Mesendoderm (in vitro differentiated cells): Measurements from ENCODE around the gene THG1L.
"Not testable (repeated sequence)": the region's sequence is repeated elsewhere in the genome, so short reads cannot be mapped to it uniquely, and the experiment has no call there.

Experiments used
- DNase-seq: peaks from one replicate; pipeline ENCODE4 v3.0.0; 2013
- H2AK5ac ChIP-seq: 2 replicates; pipeline ENCODE4 v1.6.1; 2013; ENCODE audit warnings: low read length, inconsistent platforms
- H2BK120ac ChIP-seq: 2 replicates; pipeline ENCODE4 v1.6.1; 2013; ENCODE audit warnings: low read depth, mild to moderate bottlenecking, low read length, moderate library complexity, mixed read lengths
- H2BK15ac ChIP-seq: replicated peaks from 2 replicates; pipeline ENCODE4 v1.6.1; 2013; ENCODE audit warnings: low read depth, mild to moderate bottlenecking, moderate library complexity
- H2BK5ac ChIP-seq: 2 replicates; pipeline ENCODE4 v1.6.1; 2013; ENCODE audit warnings: low read length, inconsistent platforms
- H3K18ac ChIP-seq: 2 replicates; pipeline ENCODE4 v1.6.1; 2013; ENCODE audit warnings: mild to moderate bottlenecking, low read length, mixed read lengths
- H3K23ac ChIP-seq: one replicate; pipeline ENCODE4 v1.6.1; 2013; ENCODE audit warnings: low read length
- H3K27ac ChIP-seq: 2 replicates; pipeline ENCODE4 v1.5.1; 2013; ENCODE audit warnings: low read depth, mild to moderate bottlenecking, inconsistent platforms, low read length, moderate library complexity
- H3K27me3 ChIP-seq: 2 replicates; pipeline ENCODE4 v1.6.1; 2013; ENCODE audit warnings: low read length, control low read depth, mild to moderate bottlenecking, inconsistent platforms; ENCODE audit not compliant: insufficient read depth, poor library complexity
- H3K36me3 ChIP-seq: 2 replicates; pipeline ENCODE4 v1.6.1; 2013; ENCODE audit warnings: low read length, inconsistent platforms; ENCODE audit not compliant: control insufficient read depth, insufficient read depth
- H3K4ac ChIP-seq: one replicate; pipeline ENCODE4 v1.6.1; 2013; ENCODE audit warnings: low read depth, mild to moderate bottlenecking, low read length, moderate library complexity
- H3K4me1 ChIP-seq: 2 replicates; pipeline ENCODE4 v1.6.1; 2013; ENCODE audit warnings: low read depth, low read length, inconsistent platforms; ENCODE audit not compliant: control insufficient read depth
- H3K4me2 ChIP-seq: 2 replicates; pipeline ENCODE4 v1.6.1; 2013; ENCODE audit warnings: low read length
- H3K4me3 ChIP-seq: 2 replicates; pipeline ENCODE4 v1.5.1; 2013; ENCODE audit warnings: mild to moderate bottlenecking, low read length
- H3K56ac ChIP-seq: one replicate; pipeline ENCODE4 v1.6.1; 2013; ENCODE audit warnings: low read length
- H3K79me1 ChIP-seq: 2 replicates; pipeline ENCODE4 v1.6.1; 2013; ENCODE audit warnings: low read length, inconsistent platforms
- H3K79me2 ChIP-seq: 2 replicates; pipeline ENCODE4 v1.6.1; 2013; ENCODE audit warnings: mild to moderate bottlenecking, low read length; ENCODE audit not compliant: control insufficient read depth, insufficient read depth
- H3K9ac ChIP-seq: 2 replicates; pipeline ENCODE4 v1.6.1; 2013; ENCODE audit warnings: low read length, inconsistent platforms
- H4K5ac ChIP-seq: one replicate; pipeline ENCODE4 v1.6.1; 2013; ENCODE audit warnings: low read length
- H4K8ac ChIP-seq: one replicate; pipeline ENCODE4 v1.6.1; 2013; ENCODE audit warnings: low read depth, mild to moderate bottlenecking, control low read depth, low read length, moderate library complexity
- WGBS: extraction: QIAGEN DNeasy Blood & Tissue Kit; methylation state at CpG from one replicate; pipeline ENCODE4 v1.1.7; 2013; ENCODE audit warnings: low lambda C conversion rate, missing lambda C conversion rate; ENCODE audit not compliant: insufficient coverage; ENCODE audit errors: extremely low coverage; 5-methylcytosine and 5-hydroxymethylcytosine counted together

The THG1L gene

DNA sequence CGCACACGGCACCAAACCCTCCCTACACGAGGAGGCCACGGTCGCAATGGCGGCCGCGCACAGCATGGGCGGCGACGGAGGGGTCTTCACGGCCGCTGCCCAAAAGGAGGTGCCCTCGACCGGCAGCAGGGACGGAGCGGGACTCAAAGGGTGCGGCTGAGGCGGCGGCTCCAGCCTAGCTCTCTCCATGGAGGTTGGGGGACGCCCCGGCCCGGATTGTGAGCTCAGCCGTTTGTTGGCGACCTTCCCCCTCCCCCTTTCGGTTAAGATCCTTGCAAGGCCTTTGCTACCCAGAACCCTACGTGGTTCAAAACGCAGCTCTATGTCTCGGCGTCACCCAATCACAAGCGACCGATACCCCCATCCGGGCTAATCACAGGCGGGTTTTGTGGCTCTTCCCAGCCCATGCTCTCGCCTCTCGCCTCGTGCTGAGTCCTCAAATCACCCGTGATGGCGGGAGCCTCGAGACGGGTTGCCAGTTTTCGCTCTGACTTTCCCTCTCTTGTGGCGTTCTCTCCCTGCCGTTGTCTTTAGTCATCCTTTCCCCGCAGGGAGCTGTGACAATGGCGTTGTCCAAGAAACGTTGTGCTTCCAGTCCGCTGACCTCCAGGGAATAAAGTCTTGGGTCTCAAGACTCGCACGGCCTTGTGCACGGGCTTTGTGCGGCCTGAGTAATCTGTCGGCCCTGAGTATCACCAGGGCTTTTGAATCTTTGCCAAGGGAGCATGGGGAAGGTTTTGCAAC is 40.4 kb upstream of the THG1L start:
- Histone ChIP-seq H3K27ac (no peak overlapping the region), H3K4me1 (no peaks in the 10 kb centered on the region), H3K36me3 (no peaks in the 10 kb centered on the region), H2BK120ac (no peak overlapping the region), H3K4me3 (no peak overlapping the region), H4K5ac (no peak overlapping the region), H3K4me2 (no peak overlapping the region), H3K79me1 (no peaks in the 10 kb centered on the region), H3K9ac (no peak overlapping the region), H3K79me2 (no peaks in the 10 kb centered on the region), H3K27me3 (no peaks in the 10 kb centered on the region), H4K8ac (no peak overlapping the region), H3K4ac (no peak overlapping the region), H3K56ac (no peak overlapping the region), H3K23ac (no peak overlapping the region), H2AK5ac (no peak overlapping the region), H3K18ac (no peak overlapping the region), H2BK15ac (no peak overlapping the region), H2BK5ac (no peak overlapping the region)
- WGBS = no CpG with 5 or more reads among the region's 53 CpGs
- no peak for DNase-seq

DNA sequence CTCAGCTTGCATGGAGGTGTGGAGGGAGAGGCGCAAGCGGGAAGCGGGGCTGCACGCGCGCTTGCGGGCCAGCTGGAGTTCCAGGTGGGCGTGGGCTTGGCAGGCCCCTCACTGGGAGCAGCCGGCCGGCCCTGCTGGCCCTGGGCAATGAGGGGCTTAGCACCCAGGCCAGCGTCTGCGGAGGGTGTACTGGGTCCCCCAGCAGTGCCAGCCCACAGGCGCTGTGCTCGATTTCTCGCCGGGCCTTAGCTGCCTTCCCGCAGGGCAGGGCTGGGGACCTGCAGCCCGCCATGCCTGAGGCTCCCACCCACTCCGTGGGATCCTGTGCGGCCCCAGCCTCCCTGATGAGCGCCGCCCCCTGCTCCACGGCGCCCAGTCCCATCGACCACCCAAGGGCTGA is 37.4 kb upstream of the THG1L start:
- not testable (repeated sequence) for H3K56ac ChIP-seq, H3K27me3 ChIP-seq, H4K8ac ChIP-seq, H3K4me1 ChIP-seq, H2BK15ac ChIP-seq, H2AK5ac ChIP-seq, H3K79me1 ChIP-seq, H3K18ac ChIP-seq, H4K5ac ChIP-seq, H3K79me2 ChIP-seq, H2BK5ac ChIP-seq, H3K4me3 ChIP-seq, H3K4ac ChIP-seq, DNase-seq, H3K4me2 ChIP-seq, H3K9ac ChIP-seq, H3K23ac ChIP-seq, H3K36me3 ChIP-seq, H3K27ac ChIP-seq, H2BK120ac ChIP-seq
- no CpG with 5 or more reads among the region's 25 CpGs for WGBS

DNA sequence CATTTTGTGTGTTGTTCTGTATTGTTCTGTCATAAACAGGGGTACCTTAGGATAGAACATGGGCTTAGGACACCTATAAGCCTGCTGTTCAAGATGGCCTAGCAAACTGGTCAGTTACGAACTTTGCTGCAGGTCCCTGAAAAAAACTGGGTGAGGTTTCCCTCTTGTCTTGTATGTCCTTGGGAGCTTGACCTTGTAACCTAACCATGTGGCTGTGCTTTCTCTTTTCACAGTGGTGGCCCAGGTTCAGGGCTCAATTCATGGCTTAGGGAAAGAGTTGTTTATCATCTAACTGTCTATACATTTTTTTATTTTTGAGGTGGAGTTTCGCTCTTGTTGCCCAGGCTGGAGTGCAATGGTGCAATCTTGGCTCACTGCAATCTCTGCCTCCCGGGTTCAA is 35.1 kb upstream of the THG1L start:
- H3K27me3 ChIP-seq, H3K4ac ChIP-seq, H3K9ac ChIP-seq, H2AK5ac ChIP-seq, H3K79me1 ChIP-seq, H3K56ac ChIP-seq, H3K79me2 ChIP-seq, H4K5ac ChIP-seq, H3K23ac ChIP-seq, H3K4me3 ChIP-seq, H3K4me1 ChIP-seq, H3K18ac ChIP-seq, H4K8ac ChIP-seq, DNase-seq, H2BK5ac ChIP-seq, H3K4me2 ChIP-seq, H2BK15ac ChIP-seq, H3K27ac ChIP-seq, H3K36me3 ChIP-seq, H2BK120ac ChIP-seq: not testable (repeated sequence)
- WGBS = no CpG with 5 or more reads among the region's 3 CpGs

DNA sequence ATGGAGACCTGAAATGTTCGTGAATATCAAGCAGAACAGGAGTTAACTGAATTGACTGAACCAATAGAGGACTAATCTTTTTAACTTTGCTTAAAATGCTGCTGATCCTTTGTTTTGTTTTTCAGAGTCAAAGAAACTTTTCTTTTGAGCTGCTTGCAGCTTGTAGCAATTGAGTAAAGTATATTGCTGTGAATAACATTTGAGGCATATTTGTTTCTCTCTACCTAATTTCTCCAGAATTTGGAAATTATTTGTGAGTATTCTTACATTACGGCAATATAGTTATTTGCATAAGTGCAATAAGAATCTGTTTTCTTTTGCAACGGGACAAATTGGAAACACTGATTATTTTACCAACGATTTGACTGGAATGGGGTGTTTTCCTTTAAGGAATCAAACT is 32.5 kb upstream of the THG1L start:
- H4K8ac ChIP-seq, H3K4me1 ChIP-seq, H3K4ac ChIP-seq, H4K5ac ChIP-seq, H2AK5ac ChIP-seq, H2BK15ac ChIP-seq, H3K79me1 ChIP-seq, H3K27me3 ChIP-seq, H3K23ac ChIP-seq, H3K56ac ChIP-seq, H3K18ac ChIP-seq, H3K27ac ChIP-seq, H3K36me3 ChIP-seq, H3K79me2 ChIP-seq, H2BK5ac ChIP-seq, H3K4me3 ChIP-seq, H2BK120ac ChIP-seq, H3K9ac ChIP-seq, H3K4me2 ChIP-seq: not testable (repeated sequence)
- WGBS = no CpG with 5 or more reads among the region's 4 CpGs
- DNase-seq = peak; percentile 26

DNA sequence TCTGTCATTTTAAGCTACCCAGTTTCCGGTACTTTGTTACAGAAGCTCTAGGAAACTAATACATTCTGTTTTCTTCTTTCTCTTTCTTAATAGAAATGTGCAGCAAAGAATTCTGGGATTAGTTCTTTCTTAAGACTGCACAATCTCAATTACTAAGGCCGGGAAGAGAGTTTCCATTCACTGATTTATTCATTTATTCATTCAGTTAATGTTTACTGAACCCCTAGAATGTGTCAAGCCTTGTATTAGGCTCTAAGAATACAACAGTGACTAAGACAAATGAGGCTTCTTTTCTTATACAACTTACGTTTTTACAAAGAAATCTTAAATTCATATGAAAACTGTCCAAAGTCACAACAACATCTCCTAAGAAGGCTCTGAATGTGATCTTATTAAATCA is 27.5 kb upstream of the THG1L start:
- no peak overlapping the region for H3K18ac ChIP-seq
- no peak overlapping the region for H3K4me3 ChIP-seq
- H3K4me2 ChIP-seq = no peak overlapping the region
- H2BK15ac ChIP-seq = no peak overlapping the region
- no CpG with 5 or more reads among the region's 3 CpGs for WGBS
- no peak overlapping the region for H2BK5ac ChIP-seq
- no peaks in the 10 kb centered on the region for H3K27me3 ChIP-seq
- no peak overlapping the region for H4K5ac ChIP-seq
- H3K4me1 ChIP-seq = peaks cover 4% of the 10 kb centered on the region
- no peaks in the 10 kb centered on the region for H3K79me2 ChIP-seq
- no peaks in the 10 kb centered on the region for H3K79me1 ChIP-seq
- no peak overlapping the region for H3K27ac ChIP-seq
- no peaks in the 10 kb centered on the region for H3K36me3 ChIP-seq
- H2BK120ac ChIP-seq = no peak overlapping the region
- H4K8ac ChIP-seq = no peak overlapping the region
- peak overlapping the region; percentile 62 for H2AK5ac ChIP-seq
- DNase-seq = no peak
- no peak overlapping the region for H3K9ac ChIP-seq
- H3K56ac ChIP-seq = no peak overlapping the region
- no peak overlapping the region for H3K23ac ChIP-seq
- no peak overlapping the region for H3K4ac ChIP-seq

DNA sequence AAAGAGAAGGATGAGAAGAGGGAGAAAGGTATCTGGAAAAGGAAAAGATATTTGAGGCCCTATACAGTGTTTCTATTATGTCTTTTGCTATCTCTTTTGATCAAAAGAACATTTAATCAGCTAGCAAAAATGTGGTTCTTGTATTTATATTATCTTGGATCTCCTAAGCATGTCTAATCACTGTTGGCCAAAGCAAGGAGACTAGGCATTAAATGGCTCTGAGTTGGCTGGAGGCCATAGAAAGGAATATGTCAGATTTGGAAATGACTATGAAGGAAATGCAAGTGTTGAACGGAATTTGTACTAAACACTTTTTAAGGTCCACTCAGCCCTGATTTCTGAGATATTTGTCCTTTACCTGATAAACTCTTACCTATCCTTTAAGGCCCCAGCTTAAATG is 22.4 kb upstream of the THG1L start:
- H2BK5ac ChIP-seq = no peak overlapping the region
- no peak overlapping the region for H2BK120ac ChIP-seq
- no peak overlapping the region for H3K18ac ChIP-seq
- no peak overlapping the region for H3K4me2 ChIP-seq
- H3K9ac ChIP-seq = no peak overlapping the region
- peaks cover 4% of the 10 kb centered on the region for H3K4me1 ChIP-seq
- no peak overlapping the region for H3K27ac ChIP-seq
- H3K79me1 ChIP-seq = no peaks in the 10 kb centered on the region
- no peaks in the 10 kb centered on the region for H3K27me3 ChIP-seq
- no peak overlapping the region for H2BK15ac ChIP-seq
- no peak overlapping the region for H4K5ac ChIP-seq
- no peaks in the 10 kb centered on the region for H3K36me3 ChIP-seq
- no peak overlapping the region for H3K4ac ChIP-seq
- no peak overlapping the region for H2AK5ac ChIP-seq
- H4K8ac ChIP-seq = no peak overlapping the region
- H3K79me2 ChIP-seq = no peaks in the 10 kb centered on the region
- DNase-seq = no peak
- H3K4me3 ChIP-seq = no peak overlapping the region
- no CpG with 5 or more reads among the region's 1 CpG for WGBS
- no peak overlapping the region for H3K23ac ChIP-seq
- no peak overlapping the region for H3K56ac ChIP-seq
